ENCODE data around the gene MYH6.

Gene MYH6

DNA sequence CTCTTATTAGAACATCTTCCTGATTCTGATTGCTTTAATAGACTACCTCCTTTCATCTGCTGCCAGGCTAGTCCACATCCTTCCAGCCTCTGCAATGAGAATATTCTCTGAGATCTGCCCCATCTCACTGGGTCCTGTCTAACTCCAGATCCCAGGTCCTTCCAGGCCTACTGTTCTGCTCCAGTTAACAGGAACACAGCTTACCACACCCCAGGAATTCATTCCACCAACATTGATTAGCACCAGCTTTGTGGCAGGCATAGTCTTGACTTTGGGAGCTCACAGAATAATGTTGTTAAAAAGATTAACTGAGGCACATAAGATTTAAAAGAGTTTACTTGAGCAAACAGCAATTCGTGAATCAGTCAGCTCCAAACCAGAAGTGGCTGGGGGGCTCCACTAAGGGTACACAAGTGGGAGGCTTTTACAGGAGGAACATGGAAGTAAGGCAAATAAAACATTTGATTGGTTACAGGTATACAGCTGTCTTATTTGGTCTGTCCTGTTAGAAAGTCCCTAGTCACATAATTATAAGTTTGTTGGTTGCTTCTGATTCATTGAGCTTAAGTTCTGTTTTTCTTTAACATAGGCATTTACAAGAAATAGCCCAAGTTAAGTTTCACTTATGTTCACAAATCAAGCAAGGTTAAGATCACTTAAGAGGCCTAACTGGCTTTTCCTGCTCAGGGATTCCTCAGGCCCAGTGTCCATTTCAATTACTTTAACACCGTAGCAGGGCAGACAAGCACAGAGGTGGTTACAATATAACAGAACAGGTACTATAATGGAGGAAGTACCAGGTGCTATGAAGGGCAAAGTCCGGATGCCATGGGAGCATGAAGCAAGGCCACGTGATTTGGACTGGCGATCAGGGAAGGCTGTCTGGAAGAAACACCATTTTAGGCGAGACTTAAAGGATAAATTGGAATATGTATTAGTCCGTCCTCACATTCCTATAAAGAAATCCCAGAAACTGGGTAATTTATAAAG lies 39.6 kb upstream of the MYH6 start:
- DNase-seq (ENCODE audit: low read depth): no peak
- TF ChIP-seq, protein P1, sequence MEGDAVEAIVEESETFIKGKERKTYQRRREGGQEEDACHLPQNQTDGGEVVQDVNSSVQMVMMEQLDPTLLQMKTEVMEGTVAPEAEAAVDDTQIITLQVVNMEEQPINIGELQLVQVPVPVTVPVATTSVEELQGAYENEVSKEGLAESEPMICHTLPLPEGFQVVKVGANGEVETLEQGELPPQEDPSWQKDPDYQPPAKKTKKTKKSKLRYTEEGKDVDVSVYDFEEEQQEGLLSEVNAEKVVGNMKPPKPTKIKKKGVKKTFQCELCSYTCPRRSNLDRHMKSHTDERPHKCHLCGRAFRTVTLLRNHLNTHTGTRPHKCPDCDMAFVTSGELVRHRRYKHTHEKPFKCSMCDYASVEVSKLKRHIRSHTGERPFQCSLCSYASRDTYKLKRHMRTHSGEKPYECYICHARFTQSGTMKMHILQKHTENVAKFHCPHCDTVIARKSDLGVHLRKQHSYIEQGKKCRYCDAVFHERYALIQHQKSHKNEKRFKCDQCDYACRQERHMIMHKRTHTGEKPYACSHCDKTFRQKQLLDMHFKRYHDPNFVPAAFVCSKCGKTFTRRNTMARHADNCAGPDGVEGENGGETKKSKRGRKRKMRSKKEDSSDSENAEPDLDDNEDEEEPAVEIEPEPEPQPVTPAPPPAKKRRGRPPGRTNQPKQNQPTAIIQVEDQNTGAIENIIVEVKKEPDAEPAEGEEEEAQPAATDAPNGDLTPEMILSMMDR (conservative IDR thresholded peaks at IDR 0.05; ENCODE audit: low read depth, low read length): no peak
- no peak overlapping the region for H3K4me3 ChIP-seq (ENCODE audit: low read depth, low read length)

GRCh38 chr14:23446291-23446851 lies 38.3 kb upstream of the MYH6 start:
- TF ChIP-seq, protein P1 (conservative IDR thresholded peaks at IDR 0.05; ENCODE audit: low read depth, low read length): no peak
- no peak overlapping the region for H3K4me3 ChIP-seq (ENCODE audit: low read depth, low read length)
- no peak for DNase-seq (ENCODE audit: low read depth)

DNA sequence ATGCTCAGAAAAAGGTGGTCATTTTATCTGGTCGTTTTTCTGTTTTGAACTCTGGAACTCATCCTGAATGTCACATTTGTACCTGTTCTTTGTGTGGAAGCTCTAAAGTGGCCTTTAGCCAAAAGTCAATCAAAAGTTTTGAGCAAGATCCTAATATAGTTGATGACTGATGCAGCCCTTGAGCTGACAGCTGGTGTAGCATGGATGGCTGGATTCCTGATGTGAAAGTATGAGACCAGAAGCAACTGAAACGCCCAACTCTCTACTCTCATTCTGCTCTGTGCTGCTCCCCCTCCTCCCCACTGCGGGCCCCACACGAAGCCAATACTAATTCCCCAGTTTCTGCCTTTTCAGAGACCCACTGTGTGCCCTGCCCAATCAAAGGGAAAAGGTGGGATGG lies 37.7 kb upstream of the MYH6 start:
- no peak for DNase-seq (ENCODE audit: low read depth)
- TF ChIP-seq, protein P1 (conservative IDR thresholded peaks at IDR 0.05; ENCODE audit: low read depth, low read length): no peak
- no peak overlapping the region for H3K4me3 ChIP-seq (ENCODE audit: low read depth, low read length)

- TF ChIP-seq, protein P1 (conservative IDR thresholded peaks at IDR 0.05; ENCODE audit: low read depth, low read length): no peak
- no peak for DNase-seq (ENCODE audit: low read depth)
- no peak overlapping the region for H3K4me3 ChIP-seq (ENCODE audit: low read depth, low read length)
These were observed 36.2 kb upstream of the MYH6 start for GRCh38 chr14:23444314-23444713.

DNA sequence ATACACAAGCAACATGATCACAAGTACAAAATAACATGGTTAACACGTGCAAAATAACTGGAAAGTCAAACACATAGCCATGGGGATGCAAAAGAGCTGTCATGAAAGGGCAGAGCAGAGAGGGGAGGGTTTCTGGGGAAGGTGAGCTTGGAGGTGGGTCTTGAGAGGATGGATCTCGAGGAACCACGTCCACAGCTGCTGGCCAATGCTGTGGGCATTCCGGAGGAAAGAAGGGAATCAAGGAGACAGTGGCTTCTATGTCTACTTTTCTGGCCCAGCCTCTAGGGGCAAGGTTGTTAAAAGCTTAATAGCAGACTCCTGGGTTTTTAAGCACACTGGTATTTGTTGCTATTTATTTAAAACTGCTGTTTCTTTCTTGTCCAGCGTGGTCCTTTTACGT lies 35.8 kb upstream of the MYH6 start:
- DNase-seq (ENCODE audit: low read depth): no peak
- TF ChIP-seq, protein P1 (conservative IDR thresholded peaks at IDR 0.05; ENCODE audit: low read depth, low read length): no peak
- no peak overlapping the region for H3K4me3 ChIP-seq (ENCODE audit: low read depth, low read length)

DNA sequence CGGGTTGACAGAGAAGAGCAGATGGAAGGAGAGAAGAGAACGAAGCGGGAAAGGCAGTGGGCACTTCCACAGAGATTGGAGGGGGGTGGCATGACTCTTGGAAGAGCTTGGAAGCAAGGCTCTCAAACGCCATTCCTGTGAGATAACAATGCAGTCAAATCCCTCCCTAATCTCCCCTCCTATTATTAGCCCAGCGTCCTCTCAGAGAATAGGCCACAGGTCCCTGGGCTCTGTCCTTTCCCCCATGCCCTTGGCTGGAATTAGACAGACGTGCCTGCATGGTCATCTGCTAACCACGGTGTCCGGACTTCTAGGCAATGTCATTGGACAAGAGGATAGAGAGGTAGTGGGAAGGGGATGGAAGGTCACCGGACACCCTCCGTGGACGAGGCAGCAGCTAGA lies 35.3 kb upstream of the MYH6 start:
- TF ChIP-seq, protein P1 (conservative IDR thresholded peaks at IDR 0.05; ENCODE audit: low read depth, low read length): no peak
- no peak for DNase-seq (ENCODE audit: low read depth)
- no peak overlapping the region for H3K4me3 ChIP-seq (ENCODE audit: low read depth, low read length)
